CD4-positive, alpha-beta T cell treated with Interferon gamma for 1 hour (primary cell): ENCODE results near the gene CHRNA4.

ENCODE experiments used
- DNase-seq: peaks from one replicate; pipeline ENCODE4 v3.0.0-alpha.2; 2020

The CHRNA4 gene

DNA sequence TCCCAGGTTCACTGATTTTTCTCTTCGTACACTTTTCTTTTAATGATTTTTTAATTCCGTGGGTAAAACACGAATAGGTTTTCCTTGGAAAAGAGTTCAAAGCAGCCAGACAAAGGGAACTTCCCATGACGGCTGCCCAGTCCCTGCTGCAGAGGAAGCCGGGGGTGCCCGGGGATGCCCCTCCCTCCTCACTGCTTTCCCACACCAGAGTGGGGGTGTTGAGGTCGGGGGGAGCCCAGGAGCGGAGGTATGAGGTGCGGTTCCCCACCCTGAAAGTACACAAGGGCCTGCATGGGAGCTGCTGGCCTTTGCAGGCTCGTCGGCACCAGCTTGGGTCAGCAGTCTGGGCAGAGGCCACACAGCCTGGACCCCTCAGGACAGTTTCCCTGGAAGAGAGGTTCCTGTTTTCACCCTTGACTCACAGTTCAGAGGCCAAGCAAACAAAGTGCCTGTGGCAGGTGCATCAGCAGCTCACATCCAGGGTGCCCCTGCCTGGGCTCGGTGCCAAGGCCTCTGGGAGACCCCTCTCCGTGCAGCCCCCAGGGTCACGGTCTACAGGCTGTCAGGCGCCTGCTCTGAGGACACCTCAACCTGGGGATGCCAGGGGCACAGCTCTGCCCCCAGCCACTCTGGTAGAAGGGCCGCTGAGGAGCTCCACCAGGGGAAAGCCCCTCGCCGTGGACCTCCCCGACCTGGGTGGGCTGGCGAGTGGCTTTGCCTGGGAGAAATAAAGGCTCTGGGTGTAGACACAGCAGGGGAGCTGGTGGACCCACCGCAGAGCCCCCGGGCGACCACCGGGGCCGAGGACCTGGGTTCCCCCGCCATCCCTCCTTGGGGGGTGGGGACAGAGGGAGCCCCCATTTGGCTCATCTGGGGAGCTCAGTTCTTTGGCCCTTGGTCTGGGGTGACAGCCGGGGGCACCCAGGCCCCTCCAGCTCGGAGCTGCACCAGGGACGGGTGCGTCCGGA, 15.4 kb upstream of the CHRNA4 start:
- no peak for DNase-seq

DNA sequence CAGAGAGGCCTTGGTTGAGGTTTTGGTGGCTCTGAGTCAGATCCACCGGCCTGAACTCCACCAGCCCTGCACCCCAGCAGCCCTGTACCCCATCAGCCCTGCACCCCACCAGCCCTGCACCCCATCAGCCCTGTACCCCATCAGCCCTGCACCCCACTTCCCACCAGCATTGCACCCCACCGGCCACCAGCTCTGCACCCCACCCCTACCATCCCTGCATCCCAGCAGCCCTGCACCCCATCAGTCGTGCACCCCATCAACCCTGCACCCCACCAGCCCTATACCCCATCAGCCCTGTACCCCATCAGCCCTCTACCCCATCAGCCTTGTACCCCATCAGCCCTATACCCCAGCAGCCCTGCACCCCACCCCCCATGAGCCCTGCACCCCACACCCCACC, 14.3 kb upstream of the CHRNA4 start:
- DNase-seq, result no peak

DNA sequence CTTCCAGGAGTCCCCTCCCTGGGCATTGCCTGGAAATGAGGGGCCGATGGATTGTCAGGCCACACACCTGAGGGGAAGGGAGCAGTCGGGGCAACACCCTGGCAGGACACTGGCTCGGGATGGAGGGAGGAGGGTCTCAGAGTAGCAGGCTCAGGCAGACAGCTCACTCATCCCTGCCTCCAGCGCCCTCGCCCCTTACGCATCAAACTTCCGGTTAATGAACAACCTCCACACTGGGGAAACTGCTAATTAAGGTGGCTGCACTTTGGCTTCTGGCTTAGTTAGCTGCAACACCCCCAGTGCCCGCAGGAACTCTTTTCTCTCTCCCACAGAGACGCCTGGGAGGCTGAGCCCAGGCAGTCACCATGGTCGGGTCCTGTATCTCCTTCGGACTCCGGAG, 13.4 kb upstream of the CHRNA4 start:
- no peak for DNase-seq

DNA sequence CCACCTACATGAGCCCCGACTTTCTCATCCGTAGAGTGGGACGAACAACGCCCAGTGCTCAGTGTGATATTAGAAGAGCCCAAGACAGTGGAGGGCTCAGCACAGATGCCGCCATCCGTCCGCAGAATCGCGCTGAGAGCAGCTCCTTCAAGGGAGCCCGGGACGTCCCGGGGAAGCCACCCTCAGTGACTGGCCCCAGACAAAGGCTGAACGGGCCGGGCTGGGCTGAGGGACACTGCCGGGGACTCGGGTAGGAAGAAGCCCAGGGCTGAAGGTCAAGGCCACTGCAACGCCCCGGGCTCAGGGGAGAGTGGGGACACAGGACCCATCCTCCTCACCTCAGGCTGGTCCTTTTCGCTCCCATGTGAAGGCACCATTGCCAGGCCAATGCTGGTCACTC, 12.8 kb upstream of the CHRNA4 start:
- no peak for DNase-seq

DNA sequence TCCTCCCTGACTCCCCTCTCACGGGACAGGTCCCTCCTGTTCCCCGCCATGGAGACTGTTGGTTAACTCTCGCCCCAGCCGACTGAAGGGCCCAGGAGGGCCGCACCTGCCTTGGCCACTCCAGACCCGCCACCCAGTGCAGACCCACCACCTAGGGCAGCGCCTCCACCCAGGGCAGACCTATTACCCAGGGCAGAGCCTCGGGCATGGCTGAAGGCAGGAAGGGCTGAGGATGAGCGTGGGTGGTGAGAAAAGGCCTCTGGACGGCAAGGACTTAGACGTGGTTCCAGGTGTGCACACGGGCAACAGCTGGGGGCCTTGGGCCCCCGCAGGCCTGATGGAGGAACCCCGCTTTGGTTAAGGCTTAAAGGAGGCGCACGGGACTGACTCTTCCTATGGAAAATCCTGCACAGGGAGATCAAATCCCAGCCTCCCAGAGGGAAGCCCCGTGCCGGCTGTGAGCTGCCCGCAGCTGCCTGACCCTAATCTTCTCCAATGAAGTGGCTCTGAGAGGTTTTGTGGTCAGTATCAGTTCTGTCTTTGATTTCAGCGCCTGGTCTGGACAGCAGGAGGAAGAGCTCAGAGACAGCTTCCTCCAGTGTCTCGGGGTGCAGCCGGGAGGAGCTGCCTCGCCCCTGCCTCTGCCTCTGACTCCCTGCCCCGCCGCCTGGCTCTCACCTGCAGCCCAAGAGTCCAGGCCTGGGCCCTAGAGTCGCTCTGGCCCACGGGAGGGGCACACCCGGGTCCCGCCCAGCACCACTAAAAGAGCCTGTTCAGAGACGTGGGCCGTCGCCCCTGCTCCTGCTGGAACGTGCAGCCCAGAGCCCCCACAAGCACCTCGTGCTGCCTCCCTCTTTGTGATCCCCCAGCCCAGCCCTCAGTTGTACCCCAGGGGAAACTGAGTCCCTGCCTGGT, 12.1 kb upstream of the CHRNA4 start:
- DNase-seq, result no peak

DNA sequence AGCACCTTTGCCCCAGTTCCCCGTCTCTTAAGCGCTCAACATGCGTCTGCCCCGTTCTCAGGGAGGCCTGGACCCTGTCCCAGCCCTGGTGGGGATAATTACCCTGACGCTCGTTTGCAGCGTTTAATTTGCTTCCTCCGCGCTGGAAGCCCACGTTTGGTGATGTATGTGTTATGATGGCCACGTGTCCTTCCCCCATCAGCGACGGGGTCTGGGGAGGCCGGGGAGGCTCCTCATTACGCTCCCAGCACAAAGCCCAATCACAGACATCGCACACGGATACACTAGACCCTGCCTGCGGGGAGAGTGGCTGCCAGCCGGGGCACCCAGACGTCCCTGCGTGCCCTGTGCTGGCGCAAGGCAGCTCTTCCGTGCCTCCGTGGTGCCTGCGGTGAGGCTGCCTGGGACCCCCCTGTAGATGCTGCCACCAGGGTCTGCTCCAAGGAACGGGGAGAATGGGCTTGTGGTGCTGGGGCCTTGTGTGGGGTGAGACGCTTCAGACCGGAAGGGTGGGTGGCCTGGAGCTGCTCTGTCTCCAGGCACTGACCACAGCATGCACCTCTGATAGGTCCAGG, 10.2 kb upstream of the CHRNA4 start:
- DNase-seq, result no peak

DNA sequence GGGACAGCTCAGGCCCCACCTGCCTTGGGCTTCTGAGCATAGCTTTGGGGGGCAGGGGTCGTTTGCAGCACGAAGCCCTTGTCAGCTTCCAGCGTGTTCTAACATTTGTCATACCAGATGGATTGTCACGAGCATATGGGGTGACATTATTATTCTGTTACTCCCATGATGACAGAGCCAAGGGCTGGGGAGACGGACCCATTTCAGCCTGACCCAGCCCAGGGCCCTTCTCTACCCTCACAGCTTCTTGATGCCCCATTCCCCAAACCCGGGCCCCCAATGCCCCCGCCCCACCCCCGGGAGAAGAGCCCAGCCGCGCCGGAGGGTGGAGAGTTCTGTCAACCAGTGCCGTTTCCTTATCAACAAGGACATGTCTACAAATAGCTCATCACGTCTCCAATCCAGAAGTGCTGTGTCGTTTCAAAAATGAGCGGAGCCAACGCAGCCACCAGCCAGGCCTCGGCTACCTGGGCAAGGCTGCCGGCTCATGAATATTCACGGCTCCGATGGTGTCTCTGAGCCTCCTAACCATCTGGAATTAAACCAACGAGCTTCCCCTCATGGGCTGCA, 9.6 kb upstream of the CHRNA4 start:
- no peak for DNase-seq

DNA sequence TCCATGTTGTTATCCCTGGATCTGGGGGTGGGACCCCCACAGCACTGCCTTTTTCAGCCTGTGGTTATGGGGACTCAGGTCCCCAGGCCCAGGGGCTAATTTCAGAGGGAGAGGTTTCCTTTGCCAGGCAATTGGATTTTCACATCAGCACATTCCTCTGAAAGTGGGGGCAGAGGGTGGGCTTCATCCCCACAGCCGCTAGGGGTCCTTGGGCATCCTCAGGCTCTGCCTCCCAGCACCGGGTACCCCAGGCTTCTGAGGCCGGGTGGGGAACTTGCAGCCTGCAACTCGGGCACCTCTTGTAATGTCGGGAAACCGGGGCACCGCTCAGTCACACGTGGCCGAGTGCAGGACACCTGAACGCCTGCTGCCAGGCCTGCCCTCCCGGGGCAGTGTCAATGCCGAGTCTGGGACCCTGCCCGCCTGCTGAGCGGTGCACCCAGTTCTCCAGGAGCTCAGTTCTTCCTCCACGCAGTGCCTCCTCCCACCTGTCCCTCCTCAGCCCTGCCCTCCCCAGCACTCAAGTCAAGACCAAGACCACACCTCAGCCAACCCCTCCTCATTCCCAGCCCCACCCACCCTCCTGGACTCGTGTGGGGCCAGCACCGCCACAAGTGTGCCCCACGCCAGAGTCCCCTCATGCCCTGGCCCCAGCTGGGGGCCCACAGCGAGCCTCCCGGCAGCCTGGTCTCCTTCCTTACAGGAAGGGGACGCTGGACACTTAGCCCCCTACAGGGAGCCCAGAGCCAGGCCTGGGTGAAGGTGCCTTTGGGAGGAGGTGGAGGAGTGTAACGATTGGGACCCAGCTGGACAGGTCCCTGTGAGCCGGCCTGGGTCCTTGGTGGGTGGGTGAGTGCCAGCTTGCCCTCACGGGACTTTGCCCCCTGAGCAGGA, 8.8 kb upstream of the CHRNA4 start:
- no peak for DNase-seq

DNA sequence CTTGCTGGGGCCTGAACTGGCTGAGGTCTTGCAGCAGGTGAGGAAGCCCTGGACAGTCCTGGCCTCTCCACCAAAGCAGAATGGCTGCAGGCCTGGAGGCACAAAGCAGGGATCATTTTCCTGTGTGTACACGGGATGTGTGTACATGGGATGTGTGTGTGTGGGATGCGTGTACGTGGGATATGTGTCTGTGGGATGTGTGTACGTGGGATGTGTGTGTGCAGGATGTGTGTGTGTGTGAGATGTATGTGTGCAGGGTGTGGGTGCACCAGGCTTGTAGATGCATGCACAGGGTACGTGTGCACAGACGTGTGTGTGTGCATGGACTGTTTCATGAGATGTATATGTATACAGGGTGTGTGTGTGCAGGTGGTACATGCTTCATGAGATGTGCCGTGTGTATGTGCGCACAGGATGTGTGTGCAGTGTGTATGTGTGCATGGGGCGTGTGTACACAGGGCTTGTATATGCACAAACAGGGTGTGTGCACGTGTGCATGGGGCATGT, 7.9 kb upstream of the CHRNA4 start:
- no peak for DNase-seq

DNA sequence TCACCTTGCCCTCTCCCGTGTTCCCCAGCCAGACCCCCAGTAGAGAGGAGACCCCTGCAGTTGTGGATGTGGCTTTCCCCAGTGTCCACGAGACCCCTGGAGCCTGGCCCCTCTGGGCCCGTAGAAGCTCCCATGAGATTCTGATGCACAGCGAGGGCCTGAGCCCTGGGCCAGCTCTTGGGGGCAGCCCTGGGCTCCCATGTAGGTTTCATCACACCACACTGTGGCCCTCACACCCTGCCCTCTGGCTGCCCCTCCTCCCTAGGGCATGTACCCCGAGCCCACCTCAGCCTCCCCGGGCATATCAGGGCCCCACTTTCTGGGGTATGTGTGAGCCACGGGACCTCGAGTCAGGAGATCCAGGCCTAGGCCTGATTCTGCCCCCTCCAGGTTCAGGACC, 7.0 kb upstream of the CHRNA4 start:
- no peak for DNase-seq

DNA sequence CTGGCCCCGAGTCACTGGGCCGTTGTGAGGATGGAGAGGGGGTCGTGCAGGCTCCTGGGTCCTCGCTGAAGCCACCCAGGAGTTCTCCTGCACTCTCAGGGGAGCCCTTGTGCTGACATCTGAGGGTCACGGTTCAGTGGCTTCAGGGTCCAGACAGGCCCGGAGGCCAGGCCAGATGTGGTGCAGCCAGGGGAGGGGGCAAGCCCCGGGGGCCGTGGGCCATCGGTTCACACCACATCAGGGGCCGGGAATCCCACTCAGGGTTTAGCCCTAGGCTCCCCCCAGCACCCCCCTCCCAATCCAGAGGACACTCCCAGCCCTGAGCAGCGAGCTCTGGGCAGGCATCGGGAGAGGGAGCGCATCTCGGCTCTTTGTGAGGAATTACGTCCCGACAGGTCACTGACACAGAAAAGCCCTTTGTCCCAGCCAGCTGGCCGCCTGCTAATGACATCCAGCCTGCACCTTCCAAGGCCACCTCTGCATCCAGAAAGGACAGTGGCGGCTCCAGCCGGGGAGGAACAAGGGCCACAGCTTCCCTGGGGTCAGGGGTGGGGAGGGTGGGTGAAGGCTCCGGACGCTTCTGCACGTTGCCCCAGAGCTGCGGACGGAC, 6.4 kb upstream of the CHRNA4 start:
- DNase-seq, result no peak

DNA sequence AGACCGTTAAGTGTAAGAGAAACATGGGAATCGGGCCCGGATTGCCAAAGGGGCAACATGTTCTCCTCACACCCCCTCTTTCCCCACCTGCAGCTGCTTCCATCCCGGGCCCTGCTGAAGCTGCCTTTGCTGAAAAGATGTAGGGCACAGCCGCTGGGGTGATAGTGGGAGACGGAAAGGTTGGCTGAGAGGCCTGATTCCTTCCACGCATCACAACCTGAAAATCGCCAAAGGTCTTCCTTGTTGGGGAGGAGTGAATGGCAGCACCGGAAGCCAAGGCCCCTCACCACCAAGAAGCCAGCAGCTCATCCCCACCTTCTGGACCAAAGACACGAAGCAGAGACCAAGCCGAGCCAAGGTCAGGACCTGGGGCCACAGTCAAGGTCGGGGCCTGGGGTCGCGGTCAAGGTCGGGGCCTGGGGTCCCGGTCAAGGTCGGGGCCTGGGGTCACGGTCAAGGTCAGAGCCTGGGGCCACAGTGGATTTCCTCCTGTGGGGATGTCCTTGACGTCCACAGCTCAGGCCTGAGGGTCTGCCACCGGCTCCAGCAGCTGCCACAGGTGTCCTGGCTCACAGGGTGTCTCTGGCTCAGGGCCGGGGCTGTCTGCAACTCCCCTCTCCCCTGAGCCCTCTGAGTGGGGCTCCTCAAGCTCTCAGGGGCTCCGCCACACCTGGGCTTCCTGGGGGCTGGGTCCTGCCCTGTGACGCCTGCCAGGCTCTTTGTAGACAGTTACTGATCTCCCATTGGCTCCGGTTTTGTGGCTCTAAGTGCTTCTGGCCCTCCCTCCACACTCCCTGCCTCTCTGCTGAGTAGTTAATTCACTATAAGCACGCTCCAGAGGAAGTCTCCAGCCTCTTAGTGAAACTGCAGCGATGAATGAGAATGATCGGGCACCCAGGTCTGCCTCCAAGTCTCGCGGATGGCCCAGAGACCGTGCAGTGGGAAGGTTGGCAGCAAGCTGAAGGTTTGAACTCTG, 5.5 kb upstream of the CHRNA4 start:
- no peak for DNase-seq

DNA sequence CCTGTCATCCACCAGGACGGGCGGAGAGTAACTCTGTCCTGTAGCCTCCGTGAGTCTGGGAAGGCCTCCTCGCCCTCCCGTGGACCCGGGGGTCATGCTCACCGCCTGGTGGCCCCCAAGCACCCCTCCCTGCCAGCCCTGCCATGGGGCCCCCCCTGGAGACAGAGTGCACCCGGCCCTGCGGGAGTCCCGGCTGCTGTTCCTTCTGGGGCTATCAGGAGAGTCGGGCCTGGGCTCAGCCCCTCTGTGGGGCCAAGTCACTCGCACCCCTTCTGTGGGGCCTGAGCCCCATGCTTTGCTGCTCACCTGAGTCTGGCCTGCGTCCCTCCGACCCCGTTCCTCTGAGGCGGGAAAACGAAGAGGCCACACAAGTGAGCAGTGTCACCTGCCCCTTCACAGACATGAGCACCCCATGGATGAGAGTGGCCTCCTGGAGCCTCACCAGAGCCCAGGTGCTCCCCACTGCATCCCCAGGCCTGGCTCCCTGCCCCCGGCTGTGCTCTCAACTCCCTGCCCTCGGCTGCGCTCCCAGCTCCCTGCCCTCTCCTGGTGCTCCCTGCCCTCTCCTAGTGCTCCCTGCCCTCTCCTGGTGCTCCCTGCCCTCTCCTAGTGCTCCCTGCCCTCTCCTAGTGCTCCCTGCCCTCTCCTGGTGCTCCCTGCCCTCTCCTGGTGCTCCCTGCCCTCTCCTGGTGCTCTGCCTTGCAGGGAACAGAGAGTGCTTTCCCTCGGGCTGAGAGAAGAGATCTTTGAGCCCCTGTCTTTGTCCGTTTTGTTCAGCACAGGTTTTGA, 4.6 kb upstream of the CHRNA4 start:
- DNase-seq, result no peak

DNA sequence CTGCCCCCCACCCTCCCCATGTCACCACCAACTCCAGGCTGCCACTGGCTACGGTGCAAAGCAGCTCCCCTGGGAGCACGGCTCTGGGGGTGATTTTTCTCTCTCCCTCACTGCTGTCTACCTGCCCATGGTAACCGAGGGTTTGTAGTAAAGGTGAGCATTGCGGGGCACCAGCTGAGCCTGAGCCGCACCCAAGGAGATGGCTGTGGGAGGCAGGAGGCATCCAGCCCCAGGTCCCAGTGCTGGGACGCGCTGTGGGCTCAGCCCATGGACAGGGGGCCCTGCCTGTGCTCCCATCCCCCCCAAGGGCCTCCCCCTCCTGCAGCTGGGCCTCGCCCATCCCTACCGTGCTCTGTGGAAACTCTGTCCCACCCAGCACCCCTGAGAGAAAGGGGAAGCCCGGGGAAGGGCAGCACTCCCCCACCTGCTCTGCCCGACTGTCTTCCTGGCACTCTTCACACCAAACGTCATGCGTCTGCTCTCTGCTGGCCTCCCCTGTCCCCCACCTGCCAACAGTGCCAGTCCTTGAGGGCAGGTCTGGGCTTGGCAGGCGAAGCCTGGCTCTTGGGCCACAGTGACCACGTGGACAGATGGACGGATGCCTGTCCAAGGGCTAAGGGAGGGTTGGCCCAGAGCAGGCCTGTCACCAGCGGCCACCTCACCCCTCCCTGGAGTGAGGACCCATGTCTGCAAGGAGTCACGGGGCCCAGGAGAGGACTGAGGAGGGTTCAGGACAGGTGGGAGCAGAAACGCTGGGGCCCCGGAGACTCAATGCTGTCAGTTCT, 3.8 kb upstream of the CHRNA4 start:
- no peak for DNase-seq

DNA sequence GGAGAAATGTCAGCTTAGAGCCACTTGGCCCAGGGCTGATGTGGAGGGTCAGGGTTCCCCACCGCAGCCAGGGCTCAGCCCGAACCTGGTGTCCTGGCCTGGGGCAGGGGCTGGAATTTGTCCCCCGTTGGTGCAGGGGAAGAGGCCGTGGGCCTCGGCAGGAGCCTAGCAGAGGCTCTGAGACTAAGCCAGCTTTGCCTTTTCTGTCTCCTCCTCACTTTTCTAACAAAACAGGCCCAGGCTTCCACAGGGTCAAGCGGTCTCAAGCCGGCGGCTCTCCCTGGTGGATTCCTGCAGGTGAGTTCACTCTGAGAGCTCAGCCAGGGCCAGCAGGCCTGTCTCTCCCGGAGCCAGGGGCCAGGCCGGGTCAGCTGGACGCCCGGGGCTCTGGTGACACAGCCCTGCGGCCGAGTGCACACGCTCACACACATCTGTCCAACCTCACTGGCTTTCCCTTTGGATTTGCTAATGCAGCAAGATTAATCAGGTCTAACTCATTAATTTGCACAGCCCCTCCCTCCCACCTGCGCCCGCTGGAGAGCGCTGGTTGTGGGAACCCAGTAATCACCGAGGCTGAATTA, 2.9 kb upstream of the CHRNA4 start:
- DNase-seq, result no peak

DNA sequence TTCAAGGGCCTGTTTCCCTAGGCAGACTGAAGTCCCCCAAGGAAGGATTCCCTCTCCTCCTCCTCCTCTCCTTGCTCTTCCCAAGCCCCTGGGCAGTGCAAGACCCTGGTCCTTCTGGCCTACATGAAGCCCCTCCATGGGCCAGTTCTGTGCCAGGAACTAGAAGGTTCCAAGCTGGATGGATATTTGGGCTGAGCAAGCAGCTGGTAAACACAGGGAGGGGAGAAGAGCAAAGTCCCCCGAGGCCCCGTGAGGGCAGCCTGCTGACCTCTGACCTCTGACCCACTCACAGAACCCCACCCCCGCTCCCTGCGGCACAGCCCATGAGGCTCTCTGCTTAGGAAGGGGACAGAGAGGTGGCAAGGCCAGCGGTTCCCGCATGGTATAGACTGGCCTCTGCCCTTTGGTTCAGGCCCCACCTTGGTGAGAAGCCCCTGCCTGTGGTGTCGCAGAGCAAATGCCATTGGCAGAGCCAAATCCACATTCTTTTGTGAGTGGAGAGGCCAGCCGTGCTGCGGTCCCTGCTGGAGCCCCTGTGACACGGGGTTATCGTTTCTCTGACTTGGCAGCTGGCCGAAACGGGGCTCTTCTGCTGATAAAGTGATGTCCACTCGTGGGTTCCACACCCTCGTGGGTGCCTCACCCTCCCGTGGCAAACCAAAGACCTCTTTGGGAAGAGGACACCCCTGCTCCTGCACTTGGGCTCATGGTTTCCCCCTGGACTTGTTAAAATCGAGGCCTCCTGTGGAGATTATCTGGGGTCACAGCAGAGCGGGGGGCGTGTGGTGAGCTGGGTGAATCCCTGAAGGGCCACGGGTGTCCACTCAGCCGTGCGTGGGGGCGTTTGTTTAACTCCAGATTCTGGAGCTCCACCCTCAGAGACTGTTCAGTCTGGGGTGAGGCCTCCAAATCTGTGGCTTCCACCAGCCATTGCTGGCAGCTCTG, 2.1 kb upstream of the CHRNA4 start:
- no peak for DNase-seq
